NCI-H524 (cell line): ENCODE results near the gene NPTX2.
A peak's percentile ranks its signal among the peaks of the same experiment; 100 is the strongest.
"Not testable (repeated sequence)": the region's sequence is repeated elsewhere in the genome, so short reads cannot be mapped to it uniquely, and the experiment has no call there.

Experiments used
- DNase-seq, 2 experiments: peaks; one replicate each; lab custom pipeline; 2025; lab: John Stamatoyannopoulos, UW

The NPTX2 gene

GRCh38 chr7:98617051-98617959 lies at the start of gene NPTX2:
Gene NPTX2 (plus strand): TSS chr7:98617285. CDS start chr7:98617462, 177 bp downstream.
- DNase-seq, result peak; percentile 74 to 85

GRCh38 chr7:98567991-98568390 lies 49.1 kb upstream of the NPTX2 start:
- no peak for DNase-seq

- peak; percentile 51 to 69 for DNase-seq
Measured at GRCh38 chr7:98568891-98569290, 48.2 kb upstream of the NPTX2 start.

- peak; percentile 69 to 78 for DNase-seq
Measured at GRCh38 chr7:98569691-98570337, 47.3 kb upstream of the NPTX2 start.

GRCh38 chr7:98571006-98571405 lies 46.1 kb upstream of the NPTX2 start:
- peak in 1 of 2 experiments; percentile 63 for DNase-seq

- no peak for DNase-seq
Measured at GRCh38 chr7:98571986-98572385, 45.1 kb upstream of the NPTX2 start.

GRCh38 chr7:98572716-98573115 lies 44.4 kb upstream of the NPTX2 start:
- DNase-seq, result not testable (repeated sequence)

- DNase-seq, result no peak
Measured at GRCh38 chr7:98573816-98574215, 43.3 kb upstream of the NPTX2 start.

- DNase-seq, result no peak
Measured at GRCh38 chr7:98575878-98576277, 41.2 kb upstream of the NPTX2 start.

- DNase-seq, result no peak
Measured at GRCh38 chr7:98584830-98585229, 32.3 kb upstream of the NPTX2 start.

- no peak for DNase-seq
Measured at GRCh38 chr7:98591926-98592325, 25.2 kb upstream of the NPTX2 start.

GRCh38 chr7:98594348-98594747 lies 22.7 kb upstream of the NPTX2 start:
- no peak for DNase-seq

GRCh38 chr7:98594787-98595186 lies 22.3 kb upstream of the NPTX2 start:
- DNase-seq, result no peak

- DNase-seq, result no peak
Measured at GRCh38 chr7:98598846-98599615, 18.1 kb upstream of the NPTX2 start.

GRCh38 chr7:98599886-98600285 lies 17.2 kb upstream of the NPTX2 start:
- DNase-seq, result no peak

GRCh38 chr7:98602755-98603398 lies 14.2 kb upstream of the NPTX2 start:
- DNase-seq, result no peak

- DNase-seq, result no peak
Measured at GRCh38 chr7:98603399-98603788, 13.7 kb upstream of the NPTX2 start.

- DNase-seq, result peak in 1 of 2 experiments; percentile 66
Measured at GRCh38 chr7:98613601-98614425, 3.3 kb upstream of the NPTX2 start.

GRCh38 chr7:98616381-98617050 lies 569 bp upstream of the NPTX2 start:
- peak in 1 of 2 experiments; percentile 54 for DNase-seq

- DNase-seq, result peak in 1 of 2 experiments; percentile 49
Measured at GRCh38 chr7:98617960-98618418, 904 bp downstream of the NPTX2 start.
